GM18951 (cell line): Measurements from ENCODE around the gene FIGN.

Source experiments
- POLR2A ChIP-seq: IDR thresholded peaks from 4 replicates; pipeline ENCODE4 v1.6.1; 2011; ENCODE audit warnings: mild to moderate bottlenecking; ENCODE audit not compliant: insufficient read length, insufficient read depth; ENCODE audit errors: extremely low read depth
- in situ Hi-C: fragments of 300-500 bp; cut with MboI; formaldehyde crosslinking; loops from one replicate; pipeline ENCODE4 v1.12.0; 2022; ENCODE audit warnings: low sequenced_read_pairs, mixed read lengths, inconsistent platforms; ENCODE audit not compliant: unreplicated experiment

FIGN gene

GRCh38 chr2:163601377-163601776, 134.4 kb downstream of the FIGN start:
- TF ChIP-seq POLR2A, result no peak
- in situ Hi-C loops, result no loop called here

DNA sequence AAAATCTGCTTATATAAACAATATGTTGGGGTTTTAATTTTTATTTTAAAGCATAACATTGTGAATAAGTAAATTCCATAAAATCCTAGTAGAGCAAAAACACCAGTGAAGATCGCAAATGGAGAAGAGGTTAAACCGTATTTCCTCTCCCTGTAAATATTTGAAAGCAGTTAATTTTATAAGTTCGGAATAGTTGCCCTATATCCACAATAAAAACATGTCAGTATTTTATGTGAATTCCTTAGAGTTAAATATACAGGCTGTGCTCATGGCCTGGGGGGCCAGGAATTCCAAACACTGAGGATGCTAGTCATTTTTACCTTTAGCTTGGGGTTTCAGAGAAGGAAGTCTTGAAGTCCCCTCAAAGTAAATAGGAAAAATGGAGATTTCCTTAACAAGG, 135.0 kb downstream of the FIGN start:
- in situ Hi-C loops, result no loop called here
- TF ChIP-seq POLR2A, result no peak

- in situ Hi-C loops, result no loop called here
Observed at GRCh38 chr2:163595028-163595427, 140.8 kb downstream of the FIGN start.

DNA sequence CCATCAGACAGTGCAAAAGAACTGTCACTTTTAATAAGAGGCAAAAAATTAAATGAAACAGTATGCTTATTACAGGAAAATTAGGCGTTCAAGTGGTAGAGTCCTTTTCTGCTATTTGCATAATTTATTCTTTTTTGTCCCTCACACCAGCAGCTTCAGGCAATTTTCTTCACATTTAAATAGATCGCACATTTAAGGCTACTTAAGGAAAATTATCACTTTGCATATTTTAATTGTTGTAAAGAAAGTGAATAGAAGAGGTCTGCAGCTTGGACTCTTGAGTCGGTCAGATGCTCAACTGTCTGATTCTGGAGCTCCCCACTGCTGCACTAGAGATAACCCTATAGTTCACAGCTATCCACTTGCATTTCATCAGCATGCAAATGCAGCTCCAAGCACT, 141.3 kb downstream of the FIGN start:
- TF ChIP-seq POLR2A, result no peak
- in situ Hi-C loops, result no loop called here

More at GRCh38 chr2:163595028-163595427, 140.8 kb downstream of the FIGN start:
- no peak for TF ChIP-seq POLR2A

DNA sequence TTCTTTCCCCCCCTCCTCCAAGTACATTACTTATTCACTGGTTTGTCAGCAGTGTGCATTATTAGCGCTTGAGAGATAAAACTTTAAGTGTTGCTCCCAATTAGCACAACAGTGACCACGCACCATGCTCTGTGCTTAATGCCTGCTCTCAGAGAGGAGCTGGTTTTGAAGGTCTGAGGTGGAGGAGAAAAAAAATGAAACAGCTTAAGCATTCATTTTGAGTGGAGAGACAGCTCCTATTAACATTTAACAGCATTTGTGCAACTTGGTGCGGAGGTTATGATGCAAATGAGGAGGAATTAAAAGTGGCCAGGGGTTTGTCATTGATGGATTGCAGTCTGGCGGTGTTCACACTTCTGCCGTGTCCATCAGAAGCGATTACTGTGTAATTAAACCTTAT, 141.8 kb downstream of the FIGN start:
- no peak for TF ChIP-seq POLR2A
- in situ Hi-C loops, result no loop called here

DNA sequence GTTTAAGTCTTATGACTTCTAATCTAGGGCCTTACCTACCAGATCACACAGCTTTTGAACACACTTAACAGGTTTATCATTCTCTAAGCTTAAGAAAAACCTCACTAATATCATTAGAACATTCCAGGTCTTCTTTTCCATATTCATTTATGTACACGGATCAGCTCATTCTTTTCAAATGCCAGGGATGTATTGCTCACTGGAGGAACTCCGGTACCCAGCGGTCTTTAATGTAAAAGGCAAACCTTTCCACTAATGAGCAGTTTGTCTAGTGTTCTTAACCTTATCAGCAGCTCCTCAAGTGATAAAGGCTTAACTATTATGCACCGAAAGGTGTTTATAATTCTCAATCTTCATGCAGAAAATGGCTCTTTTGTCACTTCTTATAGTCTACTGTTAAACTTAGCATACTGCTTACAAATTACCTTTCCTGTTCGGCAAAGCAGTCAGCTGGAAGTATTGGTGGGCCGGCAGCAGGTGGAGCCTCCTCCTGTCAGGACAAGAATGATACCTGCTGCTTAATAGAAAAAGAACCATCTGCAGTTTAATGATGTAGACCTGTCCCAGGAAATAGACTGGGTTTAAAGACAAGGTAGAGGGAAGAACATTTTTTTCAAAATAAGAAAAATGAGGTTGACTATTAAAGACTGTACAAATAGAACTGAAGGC, 142.7 kb downstream of the FIGN start:
- in situ Hi-C loops, result no loop called here
- no peak for TF ChIP-seq POLR2A

DNA sequence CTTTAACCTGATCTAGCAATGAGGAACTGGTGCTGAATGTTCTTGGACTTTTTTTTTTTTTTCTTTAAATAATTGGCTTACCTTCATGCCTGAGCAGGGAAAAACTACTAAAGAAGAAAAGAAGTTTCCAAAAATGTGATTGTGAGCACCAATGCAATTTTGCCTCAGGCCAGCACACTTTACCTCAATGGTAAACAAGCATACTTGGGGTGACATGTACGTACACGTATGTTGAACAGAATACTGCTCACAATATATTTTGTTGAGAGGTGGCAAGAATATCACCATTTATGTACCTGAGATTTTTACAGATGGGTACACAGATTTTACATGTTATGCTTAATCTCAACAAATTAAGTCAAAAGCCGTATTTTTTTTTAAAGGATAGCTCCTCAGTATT, 144.3 kb downstream of the FIGN start:
- no peak for TF ChIP-seq POLR2A
- in situ Hi-C loops, result no loop called here

DNA sequence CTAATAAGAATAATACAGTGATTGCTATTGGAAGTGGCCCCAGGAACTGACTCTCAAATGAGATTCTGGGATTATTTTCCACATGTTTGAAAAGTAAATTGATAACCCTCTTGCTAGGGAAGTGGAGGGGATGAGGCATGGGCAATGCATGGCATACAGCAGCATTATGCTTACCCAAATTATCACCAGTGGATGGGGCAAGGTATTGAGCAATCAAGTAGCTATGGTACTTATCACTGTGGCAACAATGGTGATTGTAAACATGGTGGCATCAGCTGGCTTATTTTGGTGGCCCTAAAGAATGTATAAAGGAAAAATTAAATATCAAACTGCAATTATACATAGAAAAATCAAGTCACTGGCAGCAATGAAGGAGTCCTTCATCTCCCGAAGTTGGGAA, 155.1 kb downstream of the FIGN start:
- in situ Hi-C loops, result no loop called here
- no peak for TF ChIP-seq POLR2A

DNA sequence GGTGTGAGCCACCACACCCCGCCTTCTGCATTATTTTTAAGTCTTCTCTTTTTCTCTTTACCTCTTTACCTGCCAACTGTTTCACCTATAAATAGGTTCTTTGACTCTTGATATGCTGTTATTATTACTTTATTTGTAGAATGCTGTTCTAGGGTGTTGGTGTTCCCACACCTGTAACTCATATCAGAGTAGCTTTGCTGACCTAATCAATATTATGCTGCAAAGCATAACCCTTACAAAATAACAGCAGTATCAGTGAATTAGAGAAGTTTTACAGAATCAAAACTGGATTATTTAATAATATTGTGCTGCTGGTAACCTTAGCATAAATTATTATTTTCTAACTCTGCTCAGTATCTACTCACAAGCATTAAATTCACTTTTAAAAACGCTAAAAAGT, 161.5 kb downstream of the FIGN start:
- in situ Hi-C loops, result no loop called here
- no peak for TF ChIP-seq POLR2A

DNA sequence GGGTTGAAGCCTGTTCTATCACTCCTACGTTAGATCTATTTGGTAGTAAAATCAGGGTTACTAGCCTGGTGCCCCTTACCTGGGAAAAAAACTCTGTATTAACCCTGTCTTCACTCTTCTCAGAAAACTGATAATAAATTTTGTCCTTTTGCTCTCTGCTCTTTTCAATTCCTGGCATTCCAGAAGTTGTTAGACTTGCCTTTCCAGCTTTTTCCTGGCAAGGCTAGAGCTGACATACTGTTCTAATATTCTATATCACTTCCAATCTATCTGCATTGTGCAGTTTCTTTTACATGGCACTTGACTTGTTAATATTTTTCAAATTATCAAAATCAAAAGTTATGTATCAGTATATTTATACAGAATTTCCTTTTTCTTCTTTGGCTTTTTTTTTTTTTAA, 162.2 kb downstream of the FIGN start:
- no peak for TF ChIP-seq POLR2A
- in situ Hi-C loops, result no loop called here

DNA sequence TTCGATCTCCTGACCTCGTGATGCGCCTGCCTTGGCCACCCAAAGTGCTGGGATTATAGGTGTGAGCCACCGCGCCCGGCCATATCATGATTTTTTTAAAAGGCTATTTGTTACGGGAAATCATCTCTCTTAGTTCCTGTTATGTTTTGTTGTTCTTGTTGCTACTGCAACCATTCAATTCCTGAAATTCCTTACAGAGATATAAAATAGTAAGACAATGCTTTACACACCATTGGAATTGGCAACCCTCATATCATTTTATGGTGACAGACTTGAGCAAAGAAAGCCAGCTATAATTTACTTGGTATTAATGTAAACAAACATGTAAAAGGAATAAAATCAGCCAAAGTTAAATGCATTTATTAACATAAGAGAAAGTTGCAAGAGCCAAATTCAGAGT, 163.0 kb downstream of the FIGN start:
- no peak for TF ChIP-seq POLR2A
- in situ Hi-C loops, result no loop called here

- TF ChIP-seq POLR2A, result no peak
- in situ Hi-C loops, result no loop called here
Observed at GRCh38 chr2:163571423-163572102, 164.2 kb downstream of the FIGN start.

GRCh38 chr2:163570391-163570790, 165.4 kb downstream of the FIGN start:
- in situ Hi-C loops, result no loop called here
- no peak for TF ChIP-seq POLR2A

DNA sequence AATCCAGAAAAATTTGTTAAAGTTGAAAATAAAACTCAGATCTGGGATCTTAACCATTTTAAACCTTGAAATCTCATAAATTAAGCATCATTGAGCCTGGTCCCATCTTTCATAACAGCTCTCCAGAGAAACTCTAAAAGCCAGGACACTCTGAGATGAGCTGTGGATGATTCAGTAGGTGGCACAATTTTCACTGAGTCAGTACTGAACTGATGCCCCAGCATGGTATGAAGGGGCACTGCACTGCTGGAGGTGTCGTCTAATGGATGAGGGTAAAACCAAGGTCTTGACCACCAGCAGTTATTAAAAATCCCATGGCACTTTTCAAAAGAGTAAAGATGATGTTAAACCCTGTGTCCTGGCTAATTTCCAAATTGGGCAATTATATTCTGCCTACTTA, 170.6 kb downstream of the FIGN start:
- no peak for TF ChIP-seq POLR2A
- in situ Hi-C loops, result no loop called here
